OCI-LY1 (cell line): Measurements from ENCODE around the gene STK31.
"Not testable (repeated sequence)": the region's sequence is repeated elsewhere in the genome, so short reads cannot be mapped to it uniquely, and the experiment has no call there.

Experiments used
- H2AFZ ChIP-seq: fragments of 200-600 bp; sonication (generic), shearing (Covaris generic); 2 replicates; pipeline ENCODE4 v1.6.0; 2014; ENCODE audit warnings: antibody characterized with exemption, mild to moderate bottlenecking, low read length
- H3F3A ChIP-seq: fragments of 200-600 bp; sonication (generic), shearing (Covaris generic); 2 replicates; pipeline ENCODE4 v1.6.0; 2014; ENCODE audit warnings: mild to moderate bottlenecking, antibody characterized with exemption, low read length, moderate library complexity; ENCODE audit not compliant: insufficient read depth
- H3K27ac ChIP-seq: fragments of 200-600 bp; sonication (generic); 2 replicates; pipeline ENCODE4 v1.5.1; 2014; ENCODE audit warnings: low read length, mixed run types, mild to moderate bottlenecking, low read depth; ENCODE audit not compliant: poor library complexity, severe bottlenecking
- H3K27me3 ChIP-seq: fragments of 200-600 bp; sonication (generic); 2 replicates; pipeline ENCODE4 v1.6.0; 2014; ENCODE audit warnings: antibody characterized with exemption, mild to moderate bottlenecking, low read length, moderate library complexity; ENCODE audit not compliant: insufficient read depth
- H3K36me3 ChIP-seq: fragments of 200-600 bp; sonication (generic); 2 replicates; pipeline ENCODE4 v1.6.1; 2014; ENCODE audit warnings: mild to moderate bottlenecking, antibody characterized with exemption, low read length, moderate library complexity, mixed read lengths; ENCODE audit not compliant: insufficient read depth
- H3K4me1 ChIP-seq: fragments of 200-600 bp; sonication (generic); 2 replicates; pipeline ENCODE4 v1.5.1; 2014; ENCODE audit warnings: mild to moderate bottlenecking, low read length, moderate library complexity; ENCODE audit not compliant: insufficient read depth, severe bottlenecking
- H3K4me2 ChIP-seq: fragments of 200-600 bp; sonication (generic), shearing (Covaris generic); 2 replicates; pipeline ENCODE4 v1.6.1; 2014; ENCODE audit warnings: low read length
- H3K4me3 ChIP-seq: fragments of 200-600 bp; sonication (generic); 2 replicates; pipeline ENCODE4 v1.5.1; 2014; ENCODE audit warnings: low read length, low read depth, mild to moderate bottlenecking, mixed read lengths; ENCODE audit not compliant: poor library complexity, severe bottlenecking
- H3K79me2 ChIP-seq: fragments of 200-600 bp; shearing (Covaris generic); 2 replicates; pipeline ENCODE4 v1.6.1; 2016; ENCODE audit warnings: mixed run types, low read length, mixed read lengths; ENCODE audit not compliant: insufficient read depth
- H3K9ac ChIP-seq: fragments of 200-600 bp; sonication (generic), shearing (Covaris generic); 2 replicates; pipeline ENCODE4 v1.6.1; 2014; ENCODE audit warnings: mild to moderate bottlenecking, low read length, mixed read lengths
- H3K9me2 ChIP-seq: fragments of 200-600 bp; sonication (generic), shearing (Covaris generic); 2 replicates; pipeline ENCODE4 v1.6.1; 2014; ENCODE audit warnings: low read depth, mild to moderate bottlenecking, low read length, mixed read lengths
- H3K9me3 ChIP-seq: fragments of 200-600 bp; shearing (Covaris generic); 2 replicates; pipeline ENCODE4 v1.6.1; 2014; ENCODE audit warnings: low read length, mixed read lengths
- H4K20me1 ChIP-seq: fragments of 200-600 bp; sonication (generic), shearing (Covaris generic); 2 replicates; pipeline ENCODE4 v1.6.0; 2016; ENCODE audit warnings: mild to moderate bottlenecking, low read length; ENCODE audit not compliant: insufficient read depth
- CTCF ChIP-seq: fragments of 200-600 bp; sonication (generic), shearing (Covaris generic); IDR thresholded peaks from 2 replicates; pipeline ENCODE4 v1.5.1; 2017; ENCODE audit warnings: mild to moderate bottlenecking, antibody characterized with exemption, low read length, moderate library complexity, mixed read lengths
- EZH2 ChIP-seq: fragments of 200-600 bp; sonication (generic), shearing (Covaris generic); IDR thresholded peaks from 2 replicates; pipeline ENCODE4 v1.8.0; 2017; ENCODE audit warnings: borderline replicate concordance, mixed run types, mild to moderate bottlenecking, antibody characterized with exemption, low read length, moderate library complexity, mixed read lengths

The STK31 gene

GRCh38 chr7:23768022-23768421 is 58.0 kb downstream of the STK31 start:
- H3K4me3 ChIP-seq, result no peak overlapping the region
- H3K27ac ChIP-seq, result no peak overlapping the region
- no peaks in the 10 kb centered on the region for H3K36me3 ChIP-seq
- H3K27me3 ChIP-seq, result no peaks in the 10 kb centered on the region
- TF ChIP-seq CTCF (no peak), EZH2 (no peak)
- no peak overlapping the region for H2AFZ ChIP-seq
- no peaks in the 10 kb centered on the region for H3K79me2 ChIP-seq
- H3K4me2 ChIP-seq, result no peak overlapping the region
- no peaks in the 10 kb centered on the region for H3F3A ChIP-seq
- no peaks in the 10 kb centered on the region; the same call in 1 of the 2 replicates for H4K20me1 ChIP-seq
- no peaks in the 10 kb centered on the region for H3K4me1 ChIP-seq
- H3K9ac ChIP-seq, result no peak overlapping the region
- no peaks in the 10 kb centered on the region for H3K9me3 ChIP-seq
- H3K9me2 ChIP-seq, result no peaks in the 10 kb centered on the region

- not testable (repeated sequence) for H3K27ac ChIP-seq, H3K79me2 ChIP-seq, H3F3A ChIP-seq, H3K27me3 ChIP-seq, H3K9me3 ChIP-seq, H3K9me2 ChIP-seq, H2AFZ ChIP-seq, H3K36me3 ChIP-seq, H4K20me1 ChIP-seq, H3K4me2 ChIP-seq, H3K4me3 ChIP-seq, H3K4me1 ChIP-seq, H3K9ac ChIP-seq
Measured at GRCh38 chr7:23779185-23779800, 69.3 kb downstream of the STK31 start.

- Histone ChIP-seq H3K27me3 (no peaks in the 10 kb centered on the region), H3K36me3 (no peaks in the 10 kb centered on the region), H2AFZ (no peak overlapping the region), H3K4me1 (no peaks in the 10 kb centered on the region), H3K9me3 (no peaks in the 10 kb centered on the region), H3K27ac (no peak overlapping the region), H4K20me1 (no peaks in the 10 kb centered on the region), H3K79me2 (no peaks in the 10 kb centered on the region), H3K9ac (no peak overlapping the region), H3K4me2 (no peak overlapping the region), H3K9me2 (no peaks in the 10 kb centered on the region), H3F3A (no peaks in the 10 kb centered on the region), H3K4me3 (no peak overlapping the region)
- TF ChIP-seq EZH2 (no peak), CTCF (no peak)
Measured at GRCh38 chr7:23783115-23783514, 73.1 kb downstream of the STK31 start.

- no peaks in the 10 kb centered on the region for H3K4me1 ChIP-seq
- H3K79me2 ChIP-seq, result no peaks in the 10 kb centered on the region
- H3K9me3 ChIP-seq, result no peaks in the 10 kb centered on the region
- H3K4me2 ChIP-seq, result no peak overlapping the region
- TF ChIP-seq CTCF (no peak), EZH2 (no peak)
- H3K36me3 ChIP-seq, result no peaks in the 10 kb centered on the region
- no peaks in the 10 kb centered on the region for H4K20me1 ChIP-seq
- no peaks in the 10 kb centered on the region for H3K9me2 ChIP-seq
- no peaks in the 10 kb centered on the region for H3F3A ChIP-seq
- H3K27ac ChIP-seq, result no peak overlapping the region
- H3K27me3 ChIP-seq, result no peaks in the 10 kb centered on the region
- H2AFZ ChIP-seq, result no peak overlapping the region
- H3K9ac ChIP-seq, result no peak overlapping the region
- H3K4me3 ChIP-seq, result no peak overlapping the region
Measured at GRCh38 chr7:23787272-23787671, 77.3 kb downstream of the STK31 start.
